ENCODE measurements around the gene CGB1. TPM values are rescaled to one million over a fixed set of nuclear protein-coding genes. Genes with fewer than 3 reads are reported as not detected.

CGB1 gene
- total and polyA plus RNA-seq, 2 of the 13 experiments (the other 11 are each of a cell fraction or from before 2014, with no cell fraction given), result not detected

- TF ChIP-seq PAF1 (CRISPR knock-in tag; IDR thresholded peaks at IDR 0.05) (no peak), MXD1 (CRISPR knock-in tag; IDR thresholded peaks at IDR 0.05) (peak; percentile 89), ZNF33A (CRISPR knock-in tag; IDR thresholded peaks at IDR 0.05; ENCODE audit: borderline replicate concordance) (no peak), ZNF709 (CRISPR knock-in tag; IDR thresholded peaks at IDR 0.05) (0 out of 2 replicates have a peak, but pooled peaks have one; percentile 49), ZNF138 (CRISPR knock-in tag; IDR thresholded peaks at IDR 0.05; ENCODE audit: low read depth) (no peak), ZBTB14 (CRISPR knock-in tag; IDR thresholded peaks at IDR 0.05) (no peak), REXO4 (CRISPR knock-in tag; IDR thresholded peaks at IDR 0.05; ENCODE audit: borderline replicate concordance) (no peak), POLR2G (IDR thresholded peaks at IDR 0.05; ENCODE audit: low read depth, low read length) (peak; percentile 98), AGO2 (optimal IDR thresholded peaks at IDR 0.05; ENCODE audit: low read depth, low read length) (peak; percentile 94), ATRX (CRISPR knock-in tag; IDR thresholded peaks at IDR 0.05; ENCODE audit: borderline replicate concordance) (no peak), NKX3-1 (CRISPR knock-in tag; IDR thresholded peaks at IDR 0.05) (peak; percentile 88), EEA1 (CRISPR knock-in tag; IDR thresholded peaks at IDR 0.05; ENCODE audit: borderline replicate concordance) (peak; percentile 80; the same call in 1 of the 2 replicates), GATAD1 (CRISPR knock-in tag; IDR thresholded peaks at IDR 0.05) (peak; percentile 88), GATAD2A (CRISPR knock-in tag; IDR thresholded peaks at IDR 0.05) (peak; percentile 50; the same call in 1 of the 2 replicates), TBL1XR1 (IDR thresholded peaks at IDR 0.05; ENCODE audit: borderline replicate concordance, low read length, partially characterized antibody) (no peak), CEBPG (CRISPR knock-in tag; IDR thresholded peaks at IDR 0.05) (peak; percentile 47), ZNF317 (CRISPR knock-in tag; IDR thresholded peaks at IDR 0.05) (no peak), RFXAP (CRISPR knock-in tag; IDR thresholded peaks at IDR 0.05; ENCODE audit: borderline replicate concordance) (peak; percentile 55), FOXO1 (CRISPR knock-in tag; IDR thresholded peaks at IDR 0.05) (peak; percentile 70)
- TF ChIP-seq, protein P1, sequence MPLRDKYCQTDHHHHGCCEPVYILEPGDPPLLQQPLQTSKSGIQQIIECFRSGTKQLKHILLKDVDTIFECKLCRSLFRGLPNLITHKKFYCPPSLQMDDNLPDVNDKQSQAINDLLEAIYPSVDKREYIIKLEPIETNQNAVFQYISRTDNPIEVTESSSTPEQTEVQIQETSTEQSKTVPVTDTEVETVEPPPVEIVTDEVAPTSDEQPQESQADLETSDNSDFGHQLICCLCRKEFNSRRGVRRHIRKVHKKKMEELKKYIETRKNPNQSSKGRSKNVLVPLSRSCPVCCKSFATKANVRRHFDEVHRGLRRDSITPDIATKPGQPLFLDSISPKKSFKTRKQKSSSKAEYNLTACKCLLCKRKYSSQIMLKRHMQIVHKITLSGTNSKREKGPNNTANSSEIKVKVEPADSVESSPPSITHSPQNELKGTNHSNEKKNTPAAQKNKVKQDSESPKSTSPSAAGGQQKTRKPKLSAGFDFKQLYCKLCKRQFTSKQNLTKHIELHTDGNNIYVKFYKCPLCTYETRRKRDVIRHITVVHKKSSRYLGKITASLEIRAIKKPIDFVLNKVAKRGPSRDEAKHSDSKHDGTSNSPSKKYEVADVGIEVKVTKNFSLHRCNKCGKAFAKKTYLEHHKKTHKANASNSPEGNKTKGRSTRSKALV (CRISPR knock-in tag; IDR thresholded peaks at IDR 0.05), result 0 out of 2 replicates have a peak, but pooled peaks have one; percentile 57
- TF ChIP-seq, protein P2, sequence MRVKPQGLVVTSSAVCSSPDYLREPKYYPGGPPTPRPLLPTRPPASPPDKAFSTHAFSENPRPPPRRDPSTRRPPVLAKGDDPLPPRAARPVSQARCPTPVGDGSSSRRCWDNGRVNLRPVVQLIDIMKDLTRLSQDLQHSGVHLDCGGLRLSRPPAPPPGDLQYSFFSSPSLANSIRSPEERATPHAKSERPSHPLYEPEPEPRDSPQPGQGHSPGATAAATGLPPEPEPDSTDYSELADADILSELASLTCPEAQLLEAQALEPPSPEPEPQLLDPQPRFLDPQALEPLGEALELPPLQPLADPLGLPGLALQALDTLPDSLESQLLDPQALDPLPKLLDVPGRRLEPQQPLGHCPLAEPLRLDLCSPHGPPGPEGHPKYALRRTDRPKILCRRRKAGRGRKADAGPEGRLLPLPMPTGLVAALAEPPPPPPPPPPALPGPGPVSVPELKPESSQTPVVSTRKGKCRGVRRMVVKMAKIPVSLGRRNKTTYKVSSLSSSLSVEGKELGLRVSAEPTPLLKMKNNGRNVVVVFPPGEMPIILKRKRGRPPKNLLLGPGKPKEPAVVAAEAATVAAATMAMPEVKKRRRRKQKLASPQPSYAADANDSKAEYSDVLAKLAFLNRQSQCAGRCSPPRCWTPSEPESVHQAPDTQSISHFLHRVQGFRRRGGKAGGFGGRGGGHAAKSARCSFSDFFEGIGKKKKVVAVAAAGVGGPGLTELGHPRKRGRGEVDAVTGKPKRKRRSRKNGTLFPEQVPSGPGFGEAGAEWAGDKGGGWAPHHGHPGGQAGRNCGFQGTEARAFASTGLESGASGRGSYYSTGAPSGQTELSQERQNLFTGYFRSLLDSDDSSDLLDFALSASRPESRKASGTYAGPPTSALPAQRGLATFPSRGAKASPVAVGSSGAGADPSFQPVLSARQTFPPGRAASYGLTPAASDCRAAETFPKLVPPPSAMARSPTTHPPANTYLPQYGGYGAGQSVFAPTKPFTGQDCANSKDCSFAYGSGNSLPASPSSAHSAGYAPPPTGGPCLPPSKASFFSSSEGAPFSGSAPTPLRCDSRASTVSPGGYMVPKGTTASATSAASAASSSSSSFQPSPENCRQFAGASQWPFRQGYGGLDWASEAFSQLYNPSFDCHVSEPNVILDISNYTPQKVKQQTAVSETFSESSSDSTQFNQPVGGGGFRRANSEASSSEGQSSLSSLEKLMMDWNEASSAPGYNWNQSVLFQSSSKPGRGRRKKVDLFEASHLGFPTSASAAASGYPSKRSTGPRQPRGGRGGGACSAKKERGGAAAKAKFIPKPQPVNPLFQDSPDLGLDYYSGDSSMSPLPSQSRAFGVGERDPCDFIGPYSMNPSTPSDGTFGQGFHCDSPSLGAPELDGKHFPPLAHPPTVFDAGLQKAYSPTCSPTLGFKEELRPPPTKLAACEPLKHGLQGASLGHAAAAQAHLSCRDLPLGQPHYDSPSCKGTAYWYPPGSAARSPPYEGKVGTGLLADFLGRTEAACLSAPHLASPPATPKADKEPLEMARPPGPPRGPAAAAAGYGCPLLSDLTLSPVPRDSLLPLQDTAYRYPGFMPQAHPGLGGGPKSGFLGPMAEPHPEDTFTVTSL (CRISPR knock-in tag; IDR thresholded peaks at IDR 0.05; ENCODE audit: borderline replicate concordance), result no peak; the same call in 1 of the 2 replicates
Observed at GRCh38 chr19:49085020-49085867, 48.5 kb upstream of the CGB1 start, which contains the start of gene SNRNP70 (continued).
